GM10266 (cell line): ENCODE results near the gene EMD.

Source experiments
- DNase-seq: peaks from one replicate; pipeline ENCODE4 v3.0.0; 2012; ENCODE audit errors: extremely low spot score
- TF ChIP-seq, protein P1 (sequence below): IDR thresholded peaks from 2 replicates; pipeline ENCODE4 v1.5.1; 2012; ENCODE audit warnings: mild to moderate bottlenecking, low read depth; ENCODE audit not compliant: control insufficient read depth, insufficient read depth; ENCODE audit errors: missing control alignments

EMD gene

DNA sequence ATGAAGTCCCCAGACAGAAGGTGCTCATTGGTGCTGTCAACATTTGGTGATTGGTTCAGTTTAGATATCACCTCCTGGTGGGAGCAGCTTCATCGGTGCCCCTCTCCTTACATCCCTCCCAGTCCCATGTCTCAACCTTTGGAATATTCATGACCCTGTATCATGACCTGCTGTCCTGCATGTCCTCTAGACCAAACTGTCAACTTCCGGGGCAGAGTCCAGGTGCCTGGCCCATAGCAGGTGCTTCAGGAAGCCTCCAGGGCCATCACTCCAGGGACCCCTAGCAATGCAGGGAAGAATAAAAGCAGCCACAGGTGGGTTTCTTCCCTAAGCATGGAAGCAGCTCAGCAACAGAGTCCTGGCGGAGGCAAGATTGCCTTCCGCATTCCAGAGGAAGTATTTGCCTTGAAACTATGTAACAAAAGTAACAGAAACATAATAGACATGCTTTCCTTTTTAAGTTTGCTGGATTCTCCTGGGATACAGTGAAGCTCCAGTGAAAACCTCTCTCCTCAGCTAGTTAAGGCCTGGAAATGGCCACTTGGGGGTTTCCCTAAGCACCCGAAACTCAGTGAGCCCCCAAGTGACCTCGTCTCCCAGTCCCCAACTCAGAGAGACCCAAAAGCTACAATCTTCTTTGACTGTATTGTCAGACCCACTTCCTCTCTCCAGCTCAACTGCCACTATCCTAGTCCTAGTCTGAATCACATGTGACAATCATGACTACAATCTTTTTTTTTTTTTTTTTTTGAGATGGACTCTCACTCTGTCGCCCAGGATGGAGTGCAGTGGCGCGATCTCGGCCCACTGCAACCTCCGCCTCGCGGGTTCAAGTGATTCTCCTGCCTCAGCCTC is 48.0 kb downstream of the EMD start:
- no peak for DNase-seq
- TF ChIP-seq, protein P1, sequence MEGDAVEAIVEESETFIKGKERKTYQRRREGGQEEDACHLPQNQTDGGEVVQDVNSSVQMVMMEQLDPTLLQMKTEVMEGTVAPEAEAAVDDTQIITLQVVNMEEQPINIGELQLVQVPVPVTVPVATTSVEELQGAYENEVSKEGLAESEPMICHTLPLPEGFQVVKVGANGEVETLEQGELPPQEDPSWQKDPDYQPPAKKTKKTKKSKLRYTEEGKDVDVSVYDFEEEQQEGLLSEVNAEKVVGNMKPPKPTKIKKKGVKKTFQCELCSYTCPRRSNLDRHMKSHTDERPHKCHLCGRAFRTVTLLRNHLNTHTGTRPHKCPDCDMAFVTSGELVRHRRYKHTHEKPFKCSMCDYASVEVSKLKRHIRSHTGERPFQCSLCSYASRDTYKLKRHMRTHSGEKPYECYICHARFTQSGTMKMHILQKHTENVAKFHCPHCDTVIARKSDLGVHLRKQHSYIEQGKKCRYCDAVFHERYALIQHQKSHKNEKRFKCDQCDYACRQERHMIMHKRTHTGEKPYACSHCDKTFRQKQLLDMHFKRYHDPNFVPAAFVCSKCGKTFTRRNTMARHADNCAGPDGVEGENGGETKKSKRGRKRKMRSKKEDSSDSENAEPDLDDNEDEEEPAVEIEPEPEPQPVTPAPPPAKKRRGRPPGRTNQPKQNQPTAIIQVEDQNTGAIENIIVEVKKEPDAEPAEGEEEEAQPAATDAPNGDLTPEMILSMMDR: no peak

DNA sequence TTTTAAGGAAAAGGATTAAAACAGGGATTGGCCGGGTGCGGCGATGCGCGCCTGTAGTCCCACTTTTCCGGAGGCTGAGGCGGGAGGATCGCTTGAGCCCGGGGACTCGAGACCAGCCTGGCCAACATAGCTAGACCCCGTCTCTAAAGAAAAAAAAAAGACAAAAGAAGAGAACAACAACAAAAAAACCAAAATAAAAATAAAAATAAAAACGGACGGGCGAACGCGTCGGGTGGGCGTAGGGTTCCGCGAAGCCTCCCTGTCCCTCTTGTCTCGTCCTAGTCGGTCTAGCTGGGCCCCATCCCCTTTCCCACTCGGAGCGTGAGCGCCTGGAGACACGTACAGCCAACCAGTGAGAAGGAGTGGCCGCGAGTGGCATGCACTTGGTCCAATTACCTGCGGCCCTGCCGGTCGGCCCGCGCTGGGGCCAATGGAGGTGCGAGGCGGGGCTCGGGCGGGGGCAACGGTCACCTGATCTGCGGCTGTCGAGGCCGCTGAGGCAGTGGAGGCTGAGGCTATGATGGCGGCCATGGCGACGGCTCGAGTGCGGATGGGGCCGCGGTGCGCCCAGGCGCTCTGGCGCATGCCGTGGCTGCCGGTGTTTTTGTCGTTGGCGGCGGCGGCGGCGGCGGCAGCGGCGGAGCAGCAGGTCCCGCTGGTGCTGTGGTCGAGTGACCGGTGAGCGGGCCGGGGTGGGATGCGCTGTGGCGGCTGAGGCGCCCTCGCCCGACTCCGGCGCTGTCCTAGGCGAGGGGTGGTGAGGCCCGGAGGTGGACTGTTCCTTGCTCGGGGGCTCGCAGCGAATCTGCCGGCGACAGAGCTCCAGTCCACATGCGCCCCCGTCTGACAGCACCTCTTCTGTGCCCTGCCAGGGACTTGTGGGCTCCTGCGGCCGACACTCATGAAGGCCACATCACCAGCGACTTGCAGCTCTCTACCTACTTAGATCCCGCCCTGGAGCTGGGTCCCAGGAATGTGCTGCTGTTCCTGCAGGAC is 49.4 kb downstream of the EMD start, which contains the start of gene ATP6AP1:
TSS of gene ATP6AP1 (plus strand) at position 502 of the 996 bp plus-strand sequence. CDS start at position 518, 16 bp downstream.
- peak; percentile 91 for DNase-seq
- TF ChIP-seq, protein P1: peak; percentile 20

DNA sequence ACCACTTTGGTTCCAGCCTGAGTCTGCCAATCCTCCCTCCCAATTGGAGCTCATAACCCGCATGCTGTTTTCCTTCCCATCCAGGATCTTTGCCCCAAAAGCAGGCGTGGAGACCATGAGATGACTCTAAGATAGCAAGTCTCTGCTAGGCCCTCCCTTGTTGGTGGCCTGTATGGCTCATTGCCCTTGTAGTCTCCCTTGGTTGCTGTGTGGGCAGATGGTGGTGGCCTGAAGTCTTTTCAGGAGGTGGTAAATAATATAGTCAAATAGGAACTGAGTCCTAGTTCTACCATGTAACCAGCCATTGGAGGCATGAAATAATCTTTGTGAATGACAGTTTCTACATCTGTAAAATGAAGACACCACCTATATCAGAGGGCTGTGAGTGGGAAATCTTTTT is 50.6 kb downstream of the EMD start:
- no peak for DNase-seq
- TF ChIP-seq, protein P1: no peak

DNA sequence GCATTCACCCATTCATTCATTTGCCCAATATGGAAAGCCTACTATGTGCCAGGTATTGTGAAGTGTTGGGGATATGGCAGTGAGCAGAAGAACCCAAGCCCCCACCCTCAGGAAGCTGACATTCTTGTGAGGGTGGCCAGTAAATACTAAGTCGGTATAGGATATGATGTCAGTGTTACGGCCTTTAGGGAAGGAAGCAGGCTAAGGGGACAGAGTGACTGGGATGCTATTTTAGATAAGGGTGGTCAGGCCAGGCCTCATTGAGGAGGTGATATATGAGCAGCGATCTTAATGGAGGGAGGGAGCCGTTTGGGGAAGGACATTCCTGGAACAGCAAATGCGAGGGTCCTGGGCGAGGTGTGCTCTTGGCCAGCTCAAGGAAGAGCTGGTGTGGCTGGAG is 51.4 kb downstream of the EMD start:
- DNase-seq: no peak
- TF ChIP-seq, protein P1: no peak

DNA sequence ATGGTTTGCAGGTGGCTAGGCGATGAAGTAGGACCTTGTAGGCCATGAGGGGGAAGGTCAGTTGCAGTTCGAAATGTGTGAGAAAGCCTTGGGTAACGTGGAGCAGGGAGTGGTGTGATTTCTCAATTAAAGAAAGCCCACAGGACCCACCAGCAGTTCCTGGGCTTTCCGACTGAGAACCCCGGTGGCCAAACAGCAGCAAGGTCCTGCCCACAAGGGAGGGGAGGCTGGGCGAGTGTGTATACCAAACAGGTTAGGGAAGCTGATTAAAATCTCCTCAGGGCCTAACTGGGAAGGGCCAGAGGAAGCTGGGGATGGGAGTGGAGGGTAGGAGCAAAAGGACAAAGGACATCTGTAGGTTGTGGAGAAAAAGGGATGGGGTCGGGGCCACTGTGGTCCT is 51.8 kb downstream of the EMD start:
- TF ChIP-seq, protein P1: no peak
- DNase-seq: no peak
